Activated naive CD8-positive, alpha-beta T cell (primary cell): Measurements from ENCODE around the gene SCP2D1.
"Not testable (repeated sequence)": the region's sequence is repeated elsewhere in the genome, so short reads cannot be mapped to it uniquely, and the experiment has no call there.

Experiments
- H3K27ac Mint-ChIP-seq: one replicate; pipeline ENCODE4 v1.8.0; 2021; ENCODE audit warnings: mixed read lengths
- H3K27me3 Mint-ChIP-seq: one replicate; pipeline ENCODE4 v1.8.0; 2021; ENCODE audit warnings: mixed read lengths
- H3K36me3 Mint-ChIP-seq: one replicate; pipeline ENCODE4 v1.8.0; 2021; ENCODE audit warnings: mixed read lengths
- H3K4me1 Mint-ChIP-seq: one replicate; pipeline ENCODE4 v1.8.0; 2021; ENCODE audit warnings: low read depth, mixed read lengths
- H3K4me3 Mint-ChIP-seq: one replicate; pipeline ENCODE4 v1.8.0; 2021; ENCODE audit warnings: mild to moderate bottlenecking, mixed read lengths
- H3K9me3 Mint-ChIP-seq: one replicate; pipeline ENCODE4 v1.8.0; 2021; ENCODE audit warnings: low read depth, mixed read lengths

SCP2D1 gene

DNA sequence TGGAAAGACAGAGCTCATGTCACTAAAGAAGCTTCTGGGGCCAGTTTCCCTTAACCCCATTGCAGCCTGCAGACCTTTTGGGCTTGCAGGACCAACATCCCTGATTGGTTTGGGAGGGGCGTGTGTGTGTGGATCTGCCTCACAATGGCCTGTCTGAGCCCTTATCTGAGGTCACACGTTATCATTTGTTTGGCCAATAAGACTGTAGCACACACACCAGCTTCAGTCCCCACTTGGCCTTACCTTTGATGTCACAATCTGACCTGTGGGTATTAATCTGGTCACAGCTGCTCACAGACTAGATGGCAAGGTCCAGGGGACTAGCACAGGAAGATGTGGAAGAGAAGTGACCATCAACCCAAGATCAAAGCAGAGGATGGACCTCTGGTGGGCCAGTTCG is at the start of gene SCP2D1:
Gene SCP2D1, plus strand, starts transcription at position 301 of the 400 bp plus-strand sequence. Its CDS starts 33 bp downstream, at position 334.
- Mint-ChIP-seq H3K4me1 (no peaks in the 10 kb centered on the region), H3K27ac (no peak within 1 kb of the TSS), H3K9me3 (peaks cover 3% of the 10 kb centered on the region), H3K36me3 (no peaks in the 10 kb centered on the region), H3K27me3 (peaks cover 2% of the 10 kb centered on the region), H3K4me3 (no peak within 1 kb of the TSS)

DNA sequence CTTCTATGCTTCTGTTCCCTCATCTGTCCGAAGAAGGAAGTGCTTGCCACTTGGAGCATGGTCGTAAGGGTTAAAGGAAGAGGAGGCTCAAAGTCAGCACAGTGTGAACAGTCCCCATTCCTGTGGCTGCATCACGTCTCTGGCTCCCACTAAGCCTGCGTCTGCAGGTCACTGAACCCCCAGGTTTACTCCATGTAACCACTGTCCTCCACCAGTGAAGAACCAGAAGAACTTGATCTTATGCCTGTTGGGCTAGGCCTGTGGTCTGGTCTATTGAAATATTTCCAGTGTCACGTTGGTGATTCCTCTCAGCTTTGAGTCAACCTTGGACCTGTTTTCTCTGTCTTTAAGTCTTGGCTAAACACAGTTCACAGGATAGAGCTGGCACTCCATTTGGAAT is 45.9 kb upstream of the SCP2D1 start:
- H3K9me3 Mint-ChIP-seq, result peaks cover 3% of the 10 kb centered on the region
- H3K4me1 Mint-ChIP-seq, result no peaks in the 10 kb centered on the region
- no peaks in the 10 kb centered on the region for H3K27me3 Mint-ChIP-seq
- H3K27ac Mint-ChIP-seq, result no peak overlapping the region
- H3K4me3 Mint-ChIP-seq, result no peak overlapping the region
- peaks cover 13% of the 10 kb centered on the region for H3K36me3 Mint-ChIP-seq

GRCh38 chr20:18773566-18773965 is 40.0 kb upstream of the SCP2D1 start:
- no peaks in the 10 kb centered on the region for H3K27me3 Mint-ChIP-seq
- no peak overlapping the region for H3K4me3 Mint-ChIP-seq
- H3K4me1 Mint-ChIP-seq, result no peaks in the 10 kb centered on the region
- H3K9me3 Mint-ChIP-seq, result no peaks in the 10 kb centered on the region
- H3K27ac Mint-ChIP-seq, result no peak overlapping the region
- H3K36me3 Mint-ChIP-seq, result peaks cover 3% of the 10 kb centered on the region

GRCh38 chr20:18774207-18774606 is 39.4 kb upstream of the SCP2D1 start:
- Mint-ChIP-seq H3K4me3 (no peak overlapping the region), H3K4me1 (no peaks in the 10 kb centered on the region), H3K36me3 (peaks cover 3% of the 10 kb centered on the region), H3K27me3 (no peaks in the 10 kb centered on the region), H3K27ac (no peak overlapping the region), H3K9me3 (no peaks in the 10 kb centered on the region)

DNA sequence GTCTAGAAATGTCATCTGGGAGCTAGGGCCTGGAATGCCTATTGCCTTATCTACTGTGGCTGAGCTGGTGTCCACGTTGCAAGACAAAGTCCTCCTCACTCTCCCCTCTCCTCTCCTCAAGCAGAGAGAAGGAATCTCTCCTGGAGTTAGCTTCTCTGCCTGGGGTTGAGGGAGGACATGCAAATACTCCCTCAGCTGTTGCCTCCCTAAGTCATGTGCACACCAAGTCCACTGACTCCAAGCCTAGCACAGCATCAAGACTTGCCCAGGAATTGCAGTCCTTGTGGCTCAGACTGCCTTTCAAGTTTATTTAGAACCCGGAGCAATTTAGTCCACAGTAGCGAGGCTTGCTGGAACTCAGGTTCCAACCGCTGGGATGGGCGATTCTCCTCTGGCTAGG is 38.0 kb upstream of the SCP2D1 start:
- Mint-ChIP-seq H3K27me3 (no peaks in the 10 kb centered on the region), H3K4me1 (no peaks in the 10 kb centered on the region), H3K9me3 (no peaks in the 10 kb centered on the region), H3K4me3 (no peak overlapping the region), H3K27ac (no peak overlapping the region), H3K36me3 (peaks cover 3% of the 10 kb centered on the region)

- no peaks in the 10 kb centered on the region for H3K4me1 Mint-ChIP-seq
- H3K4me3 Mint-ChIP-seq, result no peak overlapping the region
- H3K9me3 Mint-ChIP-seq, result no peaks in the 10 kb centered on the region
- no peaks in the 10 kb centered on the region for H3K27me3 Mint-ChIP-seq
- peaks cover 3% of the 10 kb centered on the region for H3K36me3 Mint-ChIP-seq
- no peak overlapping the region for H3K27ac Mint-ChIP-seq
Measured at GRCh38 chr20:18778690-18779392, 34.7 kb upstream of the SCP2D1 start.

- Mint-ChIP-seq H3K4me1 (no peaks in the 10 kb centered on the region), H3K9me3 (no peaks in the 10 kb centered on the region), H3K36me3 (no peaks in the 10 kb centered on the region), H3K4me3 (no peak overlapping the region), H3K27ac (no peak overlapping the region), H3K27me3 (peaks cover 6% of the 10 kb centered on the region)
Measured at GRCh38 chr20:18780385-18781130, 33.0 kb upstream of the SCP2D1 start.

DNA sequence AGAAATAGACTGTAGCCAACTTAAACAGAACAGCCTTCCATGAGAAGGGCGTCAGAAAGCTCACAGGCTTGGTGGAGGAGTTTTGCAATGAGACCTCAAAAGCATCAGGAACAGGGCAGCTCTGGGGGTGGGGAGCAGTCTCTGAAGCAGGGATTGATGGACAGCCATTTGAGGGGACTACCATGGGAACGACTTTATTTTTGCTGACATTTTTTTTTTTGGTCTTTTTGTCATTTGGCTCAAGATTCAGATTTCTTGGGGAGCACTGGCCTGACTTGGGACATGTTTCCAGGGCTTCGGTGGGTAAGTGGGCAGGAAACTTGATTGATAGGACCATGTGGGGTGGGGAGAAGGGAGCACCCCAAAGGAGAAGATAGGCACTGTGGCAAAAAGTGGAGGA is 32.1 kb upstream of the SCP2D1 start:
- H3K9me3 Mint-ChIP-seq, result no peaks in the 10 kb centered on the region
- H3K27ac Mint-ChIP-seq, result no peak overlapping the region
- no peaks in the 10 kb centered on the region for H3K4me1 Mint-ChIP-seq
- peaks cover 10% of the 10 kb centered on the region for H3K27me3 Mint-ChIP-seq
- no peak overlapping the region for H3K4me3 Mint-ChIP-seq
- no peaks in the 10 kb centered on the region for H3K36me3 Mint-ChIP-seq

DNA sequence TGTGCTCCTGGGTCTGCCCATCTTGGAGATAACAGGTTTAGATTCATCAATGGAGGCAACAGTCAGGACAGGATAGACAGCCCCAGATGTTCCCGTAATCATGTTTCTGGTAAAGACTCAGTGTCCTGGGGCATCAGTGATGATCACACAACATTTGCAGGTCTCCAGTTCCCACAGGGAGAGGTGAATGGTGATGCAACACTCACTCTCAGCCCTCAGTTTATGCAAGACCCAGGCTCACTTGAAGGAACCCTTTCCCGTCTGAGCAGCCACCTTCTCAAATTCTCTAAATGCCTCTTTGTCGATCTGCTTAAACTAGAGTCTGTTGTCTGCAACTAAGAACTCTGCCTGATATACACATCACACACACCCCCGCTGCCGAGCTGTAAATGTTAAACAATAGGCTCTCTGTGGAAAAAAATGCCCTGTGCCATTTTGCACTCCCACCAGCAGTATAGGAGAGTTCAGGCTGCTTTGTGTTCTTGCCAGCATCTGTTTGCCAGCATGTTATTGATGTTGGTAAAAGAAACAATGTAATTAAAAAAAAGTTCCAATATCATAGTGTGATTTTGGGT is 30.1 kb upstream of the SCP2D1 start:
- Mint-ChIP-seq H3K27me3 (peaks cover 17% of the 10 kb centered on the region), H3K4me3 (no peak overlapping the region), H3K4me1 (no peaks in the 10 kb centered on the region), H3K27ac (no peak overlapping the region), H3K9me3 (no peaks in the 10 kb centered on the region), H3K36me3 (peaks cover under 1% of the 10 kb centered on the region)

- not testable (repeated sequence) for H3K36me3 Mint-ChIP-seq, H3K27ac Mint-ChIP-seq, H3K4me3 Mint-ChIP-seq, H3K4me1 Mint-ChIP-seq, H3K9me3 Mint-ChIP-seq
- peaks cover 27% of the 10 kb centered on the region for H3K27me3 Mint-ChIP-seq
Measured at GRCh38 chr20:18787046-18787445, 26.5 kb upstream of the SCP2D1 start.

DNA sequence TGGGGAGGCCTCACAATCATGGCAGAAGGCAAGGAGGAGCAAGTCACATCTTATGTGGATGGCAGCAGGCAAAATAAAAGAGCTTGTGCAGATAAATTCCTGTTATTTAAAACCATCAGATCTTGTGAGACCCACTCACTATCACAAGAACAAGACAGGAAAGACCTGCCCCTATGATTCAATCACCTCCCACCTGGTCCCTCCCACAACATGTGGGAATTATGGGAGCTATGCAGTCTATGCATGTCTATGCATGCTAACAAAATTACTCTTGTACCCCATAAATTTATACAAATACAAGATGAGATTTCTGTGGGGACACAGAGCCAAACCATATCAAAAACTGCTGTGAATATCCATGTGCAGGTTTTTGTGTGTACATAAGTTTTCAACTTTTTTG is 25.6 kb upstream of the SCP2D1 start:
- H3K4me3 Mint-ChIP-seq, result no peak overlapping the region
- no peaks in the 10 kb centered on the region for H3K4me1 Mint-ChIP-seq
- H3K27ac Mint-ChIP-seq, result no peak overlapping the region
- no peaks in the 10 kb centered on the region for H3K9me3 Mint-ChIP-seq
- H3K36me3 Mint-ChIP-seq, result peaks cover 6% of the 10 kb centered on the region
- peaks cover 30% of the 10 kb centered on the region for H3K27me3 Mint-ChIP-seq

- Mint-ChIP-seq H3K27me3 (peaks cover 22% of the 10 kb centered on the region), H3K27ac (no peak overlapping the region), H3K4me1 (peaks cover 17% of the 10 kb centered on the region), H3K4me3 (no peak overlapping the region), H3K36me3 (peaks cover 6% of the 10 kb centered on the region), H3K9me3 (no peaks in the 10 kb centered on the region)
Measured at GRCh38 chr20:18790787-18791186, 22.8 kb upstream of the SCP2D1 start.

DNA sequence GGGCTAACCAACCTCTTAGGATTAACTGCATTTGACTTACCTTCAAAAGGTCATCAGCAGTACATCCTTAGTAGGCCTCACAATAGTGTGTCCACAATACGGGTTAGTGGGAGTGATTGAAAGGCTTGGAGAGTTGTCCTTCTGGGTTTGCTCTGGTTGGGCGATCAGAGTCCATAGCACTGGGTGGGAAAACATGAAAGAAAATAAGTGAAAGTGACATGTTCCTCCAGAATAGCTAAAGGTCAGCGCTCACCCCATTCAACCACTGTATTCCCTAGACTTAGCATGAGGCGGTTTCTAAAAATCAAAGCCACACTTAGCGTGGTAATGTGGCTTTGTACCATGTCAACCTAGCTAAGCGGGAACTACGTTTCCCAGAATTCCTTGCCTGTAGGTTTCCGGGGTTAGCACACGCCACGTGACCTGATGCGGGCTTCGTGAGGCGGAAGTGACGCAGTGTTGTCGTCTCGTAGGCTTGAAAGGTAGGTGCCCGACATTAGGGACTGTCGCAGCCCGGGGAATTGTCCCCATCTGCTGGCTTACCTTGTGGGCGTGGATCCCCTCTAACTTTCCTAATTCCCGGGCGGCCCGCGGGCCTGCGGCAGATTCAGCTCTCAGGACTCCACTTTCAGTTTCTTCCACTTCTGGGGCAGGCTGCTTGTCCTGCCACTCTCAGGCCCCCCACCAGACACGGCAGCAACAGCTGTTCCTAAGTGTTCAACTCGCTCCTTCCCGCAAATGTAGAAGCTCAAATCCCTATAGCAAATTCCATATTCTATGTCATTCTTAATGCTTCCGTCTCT is 19.8 kb upstream of the SCP2D1 start:
- Mint-ChIP-seq H3K27ac (peak overlapping the region; percentile 95), H3K4me1 (peaks cover 17% of the 10 kb centered on the region), H3K4me3 (peak overlapping the region; percentile 90), H3K27me3 (peaks cover 13% of the 10 kb centered on the region), H3K9me3 (peaks cover 3% of the 10 kb centered on the region), H3K36me3 (peaks cover 5% of the 10 kb centered on the region)

- H3K4me3 Mint-ChIP-seq, result peak overlapping the region; percentile 90
- H3K36me3 Mint-ChIP-seq, result peaks cover 10% of the 10 kb centered on the region
- H3K4me1 Mint-ChIP-seq, result peaks cover 17% of the 10 kb centered on the region
- peaks cover 3% of the 10 kb centered on the region for H3K9me3 Mint-ChIP-seq
- H3K27ac Mint-ChIP-seq, result peak overlapping the region; percentile 95
- H3K27me3 Mint-ChIP-seq, result peaks cover 17% of the 10 kb centered on the region
Measured at GRCh38 chr20:18794428-18794787, 19.2 kb upstream of the SCP2D1 start.

DNA sequence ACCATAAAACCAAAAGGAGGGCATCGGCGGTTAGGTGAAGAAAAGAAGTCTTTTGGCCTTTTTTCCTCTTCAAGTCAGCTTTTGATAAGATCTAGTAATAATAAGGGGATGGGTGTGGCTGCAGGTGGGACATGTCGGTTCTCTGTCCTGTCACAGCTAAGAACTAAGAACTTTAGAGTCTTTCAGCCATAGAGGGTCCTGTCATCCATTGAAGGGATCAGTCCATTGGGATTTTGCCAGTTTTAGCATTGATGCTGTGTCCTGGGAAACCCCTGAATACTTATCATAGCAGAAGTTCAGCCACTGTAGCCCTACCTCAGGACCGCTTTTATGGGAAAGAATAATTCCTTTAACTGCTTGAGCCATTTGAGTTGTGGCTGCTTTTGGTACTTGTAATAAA is 18.2 kb upstream of the SCP2D1 start:
- H3K4me3 Mint-ChIP-seq, result peak overlapping the region; percentile 90
- H3K27ac Mint-ChIP-seq, result peak overlapping the region; percentile 50
- peaks cover 12% of the 10 kb centered on the region for H3K36me3 Mint-ChIP-seq

More for the DNA sequence above, 18.2 kb upstream of the SCP2D1 start:
- Mint-ChIP-seq H3K9me3 (peaks cover 3% of the 10 kb centered on the region), H3K4me1 (peaks cover 17% of the 10 kb centered on the region), H3K27me3 (peaks cover 15% of the 10 kb centered on the region)
